Stimulated activated CD4-positive, alpha-beta T cell treated with anti-CD3 and anti-CD28 coated beads, Interleukin-2, amount 100 ng/mL, for 48 hours (primary cell): ENCODE measurements around the gene FAAH2.
"Not testable (repeated sequence)": the region's sequence is repeated elsewhere in the genome, so short reads cannot be mapped to it uniquely, and the experiment has no call there.

Experiments
- DNase-seq, 2 donors: peaks; one replicate each; pipeline ENCODE4 v3.0.0-alpha.2; 2020

Gene FAAH2

GRCh38 chrX:57394162-57394561, 107.7 kb downstream of the FAAH2 start:
- not testable (repeated sequence) for DNase-seq

GRCh38 chrX:57403191-57403590, 116.7 kb downstream of the FAAH2 start:
- DNase-seq, result not testable (repeated sequence)

GRCh38 chrX:57406149-57406548, 119.6 kb downstream of the FAAH2 start:
- DNase-seq, result no peak

DNA sequence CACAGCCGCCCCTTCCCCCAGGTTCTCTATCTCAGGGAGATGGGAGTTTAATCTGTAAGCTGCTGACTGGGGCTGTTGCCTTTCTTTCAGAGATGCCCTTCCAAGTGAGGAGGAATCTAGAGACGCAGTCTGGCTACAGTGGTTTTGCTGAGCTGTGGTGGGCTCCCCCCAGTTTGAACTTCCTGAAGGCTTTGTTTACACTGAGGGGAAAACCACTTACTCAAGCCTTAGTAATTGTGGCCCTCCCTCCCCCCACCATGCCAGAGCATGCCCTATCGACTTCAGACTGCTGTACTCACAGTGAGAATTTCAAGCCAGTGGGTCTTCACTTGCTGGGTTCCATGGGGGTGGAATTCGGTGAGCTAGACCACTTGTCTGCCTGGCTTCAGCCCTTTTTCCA, 131.3 kb downstream of the FAAH2 start:
- DNase-seq, result no peak

DNA sequence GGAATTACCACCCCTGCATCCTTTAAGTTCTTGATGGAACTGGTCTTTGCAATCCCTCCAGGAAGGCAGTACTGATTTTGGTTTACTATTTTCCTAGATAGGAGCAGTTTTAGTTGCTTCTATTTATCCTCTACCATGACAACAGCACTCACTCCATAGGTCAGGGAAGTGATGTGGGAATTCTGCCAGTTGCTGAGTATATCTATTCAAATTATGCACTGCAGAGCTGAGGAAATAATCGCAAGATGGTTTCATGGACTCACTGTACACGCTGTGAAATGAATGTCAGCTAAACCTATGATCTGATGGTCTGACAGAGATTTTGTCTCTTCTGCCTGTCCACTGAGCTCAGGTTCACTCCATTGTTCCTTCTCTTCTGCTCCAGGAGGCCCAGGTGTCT, 135.8 kb downstream of the FAAH2 start:
- DNase-seq, result no peak

DNA sequence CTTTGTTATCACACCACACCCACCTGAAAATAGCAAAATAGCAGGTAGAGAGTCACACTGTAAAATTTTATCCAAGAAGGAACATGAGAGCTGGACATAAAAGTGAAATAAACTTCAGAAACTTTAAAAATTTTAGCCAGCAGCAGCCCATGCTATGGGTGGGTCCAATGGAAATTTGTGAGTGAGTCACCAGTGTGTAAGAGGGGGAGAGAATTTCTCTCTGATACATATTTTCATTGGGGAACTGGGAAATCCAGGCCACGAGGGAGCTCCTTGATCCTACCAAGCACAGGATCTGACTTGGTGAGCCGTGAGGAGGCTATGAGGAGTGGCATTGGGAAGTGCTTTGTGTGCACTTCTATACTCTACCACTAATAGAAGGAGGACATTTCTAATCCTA, 136.3 kb downstream of the FAAH2 start:
- DNase-seq, result no peak

- DNase-seq, result no peak
Measured at GRCh38 chrX:57445076-57445475, 158.6 kb downstream of the FAAH2 start.

- no peak for DNase-seq
Measured at GRCh38 chrX:57445832-57446231, 159.3 kb downstream of the FAAH2 start.

- no peak for DNase-seq
Measured at GRCh38 chrX:57447856-57448255, 161.3 kb downstream of the FAAH2 start.

DNA sequence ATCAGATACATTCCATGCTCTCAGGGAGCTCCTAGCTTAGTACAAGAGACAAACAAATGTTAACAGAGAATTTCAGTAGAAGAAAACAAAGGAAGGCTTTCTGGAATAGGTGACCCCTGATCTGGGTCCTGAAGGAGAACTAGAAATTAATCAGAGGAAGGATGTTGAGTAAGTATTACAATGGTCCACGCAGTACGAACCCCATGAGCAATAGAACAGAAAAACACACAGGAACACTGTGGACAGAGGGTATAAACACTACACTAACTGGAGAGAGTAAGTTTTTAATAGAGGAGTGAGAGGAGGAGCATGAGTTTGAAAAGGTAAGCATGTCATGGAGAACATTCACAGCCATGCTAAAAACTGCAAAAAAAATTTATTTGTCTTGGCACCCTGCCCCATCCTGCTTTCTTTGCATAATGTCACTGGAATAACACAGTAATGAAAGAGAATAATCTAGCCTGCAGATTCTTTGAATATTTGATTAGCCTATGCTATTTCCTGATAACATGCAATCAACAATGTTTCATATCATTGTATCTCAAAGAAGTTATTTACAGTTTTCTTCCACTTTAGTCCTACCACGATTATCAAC, 165.0 kb downstream of the FAAH2 start:
- no peak for DNase-seq

- DNase-seq, result peak; percentile 0 to 8
Measured at GRCh38 chrX:57453901-57454300, 167.4 kb downstream of the FAAH2 start.

DNA sequence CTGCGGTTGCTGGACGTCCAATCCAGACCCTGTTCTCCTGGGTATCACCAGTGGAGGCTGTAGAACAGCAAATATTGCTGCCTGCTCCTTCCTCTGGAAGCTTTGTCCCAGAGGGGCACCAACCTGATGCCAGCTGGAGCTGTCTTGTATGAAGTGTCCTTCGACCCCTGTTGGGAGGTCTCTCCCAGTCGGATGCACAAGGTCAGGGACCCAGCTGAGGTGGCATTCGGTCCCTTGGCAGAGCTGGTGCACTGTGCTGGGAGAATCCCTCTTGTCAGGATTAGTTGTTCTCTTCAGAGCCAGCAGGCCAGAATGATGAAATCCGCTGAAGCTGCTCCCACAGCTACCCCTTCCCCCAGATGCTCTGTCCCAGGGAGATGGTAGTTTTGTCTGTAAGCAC, 195.0 kb downstream of the FAAH2 start:
- no peak for DNase-seq

DNA sequence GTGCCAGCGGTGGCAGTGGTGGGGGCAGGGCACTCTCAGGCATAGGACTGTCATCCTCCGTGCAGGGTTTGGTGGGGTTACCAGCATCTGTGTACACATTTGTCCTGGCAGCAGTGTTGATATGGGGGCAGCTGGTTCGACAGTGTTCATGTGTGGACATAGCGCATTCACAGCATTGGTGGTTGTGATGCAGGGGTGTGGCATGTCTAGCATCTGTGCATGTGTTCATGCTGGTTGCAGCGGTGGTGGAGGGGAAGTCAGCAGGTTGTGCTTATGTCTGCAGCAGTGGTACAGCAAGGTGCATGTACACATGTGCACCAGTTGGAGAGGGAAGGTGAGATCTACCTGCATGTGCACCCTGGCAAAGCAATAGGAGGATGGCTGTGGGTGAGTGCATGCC, 230.0 kb downstream of the FAAH2 start:
- DNase-seq, result no peak

DNA sequence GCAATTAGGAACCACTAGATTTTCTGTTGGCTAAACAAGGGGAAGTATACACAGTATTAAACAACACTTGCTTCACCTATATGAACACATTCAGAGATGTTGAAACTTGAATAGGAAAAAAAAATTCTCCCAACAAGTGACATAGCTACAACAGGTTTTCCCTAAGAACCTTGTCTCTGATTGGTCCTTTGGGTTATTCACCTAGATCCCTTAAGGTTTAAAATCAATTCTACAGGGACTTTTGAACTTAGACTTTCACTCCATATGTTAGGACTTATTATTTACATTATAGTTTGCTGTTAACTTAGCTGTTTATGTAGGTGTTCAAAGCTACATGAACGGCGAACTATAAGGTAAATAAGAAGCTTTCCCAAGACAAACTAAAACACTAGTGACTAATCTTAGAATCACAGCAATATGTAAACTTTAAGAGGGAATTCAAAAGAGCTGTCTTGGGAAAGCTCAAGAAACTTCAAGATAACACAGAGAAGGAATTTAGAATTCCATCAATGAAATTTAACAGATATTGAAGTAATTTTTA, 233.1 kb downstream of the FAAH2 start:
- DNase-seq, result no peak

- peak; percentile 0 to 13 for DNase-seq
Measured at GRCh38 chrX:57528670-57529255, 242.3 kb downstream of the FAAH2 start.
